Mononuclear cell (primary cell): Measurements from ENCODE around the gene TICAM1. TPM values are rescaled to one million over a fixed set of nuclear protein-coding genes. Genes with fewer than 3 reads are reported as not detected.
"Not testable (repeated sequence)": the region's sequence is repeated elsewhere in the genome, so short reads cannot be mapped to it uniquely, and the experiment has no call there.

Experiments
- H3K27me3 ChIP-seq: 2 replicates; pipeline ENCODE4 v1.6.0; 2011; ENCODE audit warnings: low read length, control low read depth; ENCODE audit not compliant: insufficient read depth
- H3K4me1 ChIP-seq: 2 replicates; pipeline ENCODE4 v1.5.1; 2011; ENCODE audit warnings: mild to moderate bottlenecking, low read length, control low read depth; ENCODE audit not compliant: insufficient read depth
- H3K4me3 ChIP-seq: 2 replicates; pipeline ENCODE4 v1.5.1; 2011; ENCODE audit warnings: mild to moderate bottlenecking, low read length, moderate library complexity
- H3K9me3 ChIP-seq: 2 replicates; pipeline ENCODE4 v1.5.1; 2011; ENCODE audit warnings: low read depth, mild to moderate bottlenecking, control low read depth, low read length
- total RNA-seq: library from RNA; depleted of rRNA; stranded (reverse); fragments of >200 nt; gene quantifications from one replicate; pipeline ENCODE4 v1.2.3, GENCODE V29; 2012

Gene TICAM1
- total RNA-seq, 1 donor, result 7.0 TPM

- Histone ChIP-seq H3K4me1 (peaks cover 4% of the 10 kb centered on the region), H3K27me3 (no peaks in the 10 kb centered on the region), H3K4me3 (no peak overlapping the region), H3K9me3 (no peaks in the 10 kb centered on the region)
Observed at GRCh38 chr19:4800591-4801081, 30.9 kb downstream of the TICAM1 start.

- Histone ChIP-seq H3K27me3 (no peaks in the 10 kb centered on the region), H3K4me3 (no peak overlapping the region), H3K9me3 (no peaks in the 10 kb centered on the region), H3K4me1 (peaks cover 32% of the 10 kb centered on the region)
Observed at GRCh38 chr19:4795400-4795799, 36.1 kb downstream of the TICAM1 start.

GRCh38 chr19:4794971-4795370, 36.5 kb downstream of the TICAM1 start:
- H3K27me3 ChIP-seq, result no peaks in the 10 kb centered on the region
- H3K4me1 ChIP-seq, result peaks cover 32% of the 10 kb centered on the region
- H3K4me3 ChIP-seq, result no peak overlapping the region
- H3K9me3 ChIP-seq, result no peaks in the 10 kb centered on the region

DNA sequence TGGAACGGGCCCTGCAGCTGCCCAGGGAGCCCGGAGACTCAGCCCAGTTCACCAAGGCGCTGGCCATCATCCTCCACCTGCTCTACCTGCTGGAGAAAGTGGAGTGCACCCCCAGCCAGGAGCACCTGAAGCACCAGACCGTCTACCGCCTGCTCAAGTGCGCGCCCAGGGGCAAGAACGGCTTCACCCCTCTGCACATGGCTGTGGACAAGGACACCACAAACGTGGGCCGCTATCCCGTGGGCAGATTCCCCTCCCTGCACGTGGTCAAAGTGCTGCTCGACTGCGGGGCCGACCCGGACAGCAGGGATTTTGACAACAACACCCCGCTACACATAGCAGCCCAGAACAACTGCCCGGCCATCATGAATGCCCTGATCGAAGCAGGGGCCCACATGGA, 38.2 kb downstream of the TICAM1 start:
- H3K4me3 ChIP-seq, H3K9me3 ChIP-seq, H3K27me3 ChIP-seq: not testable (repeated sequence)
- H3K4me1 ChIP-seq, result peaks cover 32% of the 10 kb centered on the region

DNA sequence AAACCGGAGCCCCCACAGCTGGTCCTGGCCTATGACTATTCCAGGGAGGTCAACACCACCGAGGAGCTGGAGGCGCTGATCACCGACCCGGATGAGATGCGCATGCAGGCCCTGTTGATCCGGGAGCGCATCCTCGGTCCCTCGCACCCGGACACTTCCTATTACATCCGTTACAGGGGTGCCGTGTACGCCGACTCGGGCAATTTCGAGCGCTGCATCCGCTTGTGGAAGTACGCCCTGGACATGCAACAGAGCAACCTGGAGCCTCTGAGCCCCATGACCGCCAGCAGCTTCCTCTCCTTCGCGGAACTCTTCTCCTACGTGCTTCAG, 38.7 kb downstream of the TICAM1 start:
- not testable (repeated sequence) for H3K27me3 ChIP-seq, H3K4me3 ChIP-seq, H3K9me3 ChIP-seq
- H3K4me1 ChIP-seq, result peaks cover 32% of the 10 kb centered on the region

DNA sequence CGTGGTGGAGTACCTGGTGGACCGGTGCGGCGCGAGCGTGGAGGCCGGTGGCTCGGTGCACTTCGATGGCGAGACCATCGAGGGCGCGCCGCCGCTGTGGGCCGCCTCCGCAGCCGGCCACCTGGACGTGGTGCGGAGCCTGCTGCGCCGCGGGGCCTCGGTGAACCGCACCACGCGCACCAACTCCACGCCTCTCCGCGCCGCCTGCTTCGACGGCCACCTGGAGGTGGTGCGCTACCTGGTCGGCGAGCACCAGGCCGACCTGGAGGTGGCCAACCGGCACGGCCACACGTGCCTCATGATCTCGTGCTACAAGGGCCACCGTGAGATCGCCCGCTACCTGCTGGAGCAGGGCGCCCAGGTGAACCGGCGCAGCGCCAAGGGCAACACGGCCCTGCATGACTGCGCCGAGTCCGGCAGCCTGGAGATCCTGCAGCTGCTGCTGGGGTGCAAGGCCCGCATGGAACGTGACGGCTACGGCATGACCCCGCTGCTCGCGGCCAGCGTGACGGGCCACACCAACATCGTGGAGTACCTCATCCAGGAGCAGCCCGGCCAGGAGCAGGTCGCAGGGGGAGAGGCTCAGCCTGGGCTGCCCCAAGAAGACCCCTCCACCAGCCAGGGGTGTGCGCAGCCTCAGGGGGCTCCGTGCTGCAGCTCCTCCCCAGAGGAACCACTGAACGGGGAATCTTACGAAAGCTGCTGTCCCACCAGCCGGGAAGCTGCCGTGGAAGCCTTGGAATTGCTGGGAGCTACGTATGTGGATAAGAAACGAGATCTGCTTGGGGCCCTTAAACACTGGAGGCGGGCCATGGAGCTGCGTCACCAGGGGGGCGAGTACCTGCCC, 39.3 kb downstream of the TICAM1 start:
- not testable (repeated sequence) for H3K9me3 ChIP-seq

GRCh38 chr19:4791183-4792018, 40.1 kb downstream of the TICAM1 start, which contains the start of gene FEM1A:
Gene FEM1A, plus strand, starts transcription at chr19:4791734. Its CDS starts 121 bp downstream, at chr19:4791855.
- Histone ChIP-seq H3K27me3 (no peaks in the 10 kb centered on the region), H3K4me1 (peaks cover 32% of the 10 kb centered on the region), H3K9me3 (no peaks in the 10 kb centered on the region), H3K4me3 (peak within 1 kb of the TSS; percentile 71)

More for the DNA sequence above, 39.3 kb downstream of the TICAM1 start:
- H3K27me3 ChIP-seq, result not testable (repeated sequence)
- peak overlapping the region; percentile 71 for H3K4me3 ChIP-seq
- peaks cover 32% of the 10 kb centered on the region for H3K4me1 ChIP-seq

DNA sequence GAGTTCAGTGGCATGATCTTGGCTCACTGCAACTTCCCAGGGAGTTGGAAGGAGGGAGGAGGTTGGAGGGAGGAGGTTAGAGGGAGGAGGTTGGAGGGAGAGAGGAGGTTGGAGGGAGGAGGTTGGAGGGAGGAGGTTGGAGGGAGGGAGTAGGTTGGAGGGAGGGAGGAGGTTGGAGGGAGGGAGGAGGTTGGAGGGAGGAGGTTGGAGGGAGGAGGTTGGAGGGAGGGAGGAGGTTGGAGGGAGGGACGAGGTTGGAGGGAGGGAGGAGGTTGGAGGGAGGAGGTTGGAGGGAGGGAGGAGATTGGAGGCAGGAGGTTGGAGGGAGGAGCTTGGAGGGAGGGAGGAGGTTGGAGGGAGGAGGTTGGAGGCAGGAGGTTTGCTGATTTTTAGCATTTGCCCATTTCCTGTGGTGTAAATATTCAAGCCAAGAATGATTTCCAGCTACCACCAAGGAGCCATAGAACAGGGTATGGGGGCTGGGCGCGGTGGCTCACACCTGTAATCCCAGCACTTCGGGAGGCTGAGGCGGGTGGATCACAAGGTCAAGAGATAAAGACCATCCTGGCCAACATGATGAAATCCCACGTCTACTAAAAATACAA, 45.0 kb downstream of the TICAM1 start:
- not testable (repeated sequence) for H3K4me3 ChIP-seq, H3K27me3 ChIP-seq, H3K4me1 ChIP-seq, H3K9me3 ChIP-seq

- Histone ChIP-seq H3K4me1 (no peaks in the 10 kb centered on the region), H3K9me3 (no peaks in the 10 kb centered on the region), H3K27me3 (peaks cover 3% of the 10 kb centered on the region), H3K4me3 (no peak overlapping the region)
Observed at GRCh38 chr19:4781801-4782200, 49.7 kb downstream of the TICAM1 start.

GRCh38 chr19:4780860-4781259, 50.7 kb downstream of the TICAM1 start:
- Histone ChIP-seq H3K9me3 (no peaks in the 10 kb centered on the region), H3K4me3 (no peak overlapping the region), H3K27me3 (peaks cover 3% of the 10 kb centered on the region), H3K4me1 (no peaks in the 10 kb centered on the region)

GRCh38 chr19:4778124-4778523, 53.4 kb downstream of the TICAM1 start:
- H3K9me3 ChIP-seq, H3K4me1 ChIP-seq, H3K27me3 ChIP-seq, H3K4me3 ChIP-seq: not testable (repeated sequence)

GRCh38 chr19:4776436-4777211, 54.9 kb downstream of the TICAM1 start:
- H3K4me1 ChIP-seq, result no peaks in the 10 kb centered on the region
- peaks cover 2% of the 10 kb centered on the region for H3K27me3 ChIP-seq
- H3K9me3 ChIP-seq, result no peaks in the 10 kb centered on the region
- no peak overlapping the region for H3K4me3 ChIP-seq

DNA sequence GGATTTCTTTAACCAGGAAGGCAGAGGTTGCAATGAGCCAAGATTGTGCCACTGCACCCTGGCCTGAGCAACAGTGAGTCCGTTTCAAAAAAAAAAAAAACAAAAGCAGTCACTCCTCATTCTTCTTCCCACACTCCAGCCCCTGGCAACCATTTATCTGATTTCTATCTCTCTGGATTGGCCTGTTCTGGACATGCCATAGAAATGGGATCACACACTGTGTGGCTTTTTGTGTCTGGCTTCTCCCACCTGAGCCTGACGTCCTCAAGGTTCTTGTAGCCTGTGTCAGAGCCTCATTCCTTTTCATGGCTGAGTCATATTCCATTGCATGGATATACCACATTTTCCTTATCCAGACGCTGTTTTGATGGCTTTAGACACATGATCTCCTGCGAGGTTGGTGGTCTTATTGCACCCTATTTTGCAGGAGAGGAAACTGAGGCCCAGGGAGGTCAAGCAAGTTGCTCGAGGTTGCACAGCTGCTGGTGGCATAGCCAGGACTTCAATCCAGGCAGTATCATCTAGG, 55.8 kb downstream of the TICAM1 start:
- H3K4me3 ChIP-seq, result no peak overlapping the region
- H3K4me1 ChIP-seq, result no peaks in the 10 kb centered on the region
- H3K27me3 ChIP-seq, result peaks cover 2% of the 10 kb centered on the region
- H3K9me3 ChIP-seq, result no peaks in the 10 kb centered on the region

GRCh38 chr19:4774136-4774535, 57.4 kb downstream of the TICAM1 start:
- H3K4me1 ChIP-seq, result no peaks in the 10 kb centered on the region
- H3K4me3 ChIP-seq, result no peak overlapping the region
- peaks cover 2% of the 10 kb centered on the region for H3K27me3 ChIP-seq
- no peaks in the 10 kb centered on the region for H3K9me3 ChIP-seq
